Natural killer cell treated with Interleukin-12 subunit alpha and Interleukin-12 subunit beta and Interleukin-15 and Interleukin-18, amount 100 ng/mL, for 72 hours (primary cell): ENCODE measurements around the gene ALB. TPM values are rescaled to one million over a fixed set of nuclear protein-coding genes. Genes with fewer than 3 reads are reported as not detected.

Experiments
- ATAC-seq, 2 donors: fragments of 150-1000 bp; cut with Tn5 transposase in 1 of 2; sonication (Bioruptor Pico), chemical (Tn5 transposase) in 1 of 2; 2 replicates each; pipeline ENCODE4 v1.10.0; 2021
- DNase-seq: peaks from one replicate; pipeline ENCODE4 v3.0.0; 2022; ENCODE audit warnings: low spot score
- H3K27ac Mint-ChIP-seq, 2 donors: 1 replicate in 1 of 2; 2 replicates in 1 of 2; pipeline ENCODE4 v1.8.0; 2022; ENCODE audit warnings: mixed read lengths in 2 of 2, mild to moderate bottlenecking in 1 of 2, moderate library complexity in 1 of 2
- H3K27me3 Mint-ChIP-seq, 2 donors: 1 replicate in 1 of 2; 2 replicates in 1 of 2; pipeline ENCODE4 v1.8.0; 2022; ENCODE audit warnings: mixed read lengths in 2 of 2
- H3K36me3 Mint-ChIP-seq: one replicate; pipeline ENCODE4 v1.8.0; 2022; ENCODE audit warnings: mixed read lengths
- H3K4me1 Mint-ChIP-seq, 2 donors: 1 replicate in 1 of 2; 2 replicates in 1 of 2; pipeline ENCODE4 v1.8.0; 2022; ENCODE audit warnings: low read depth in 2 of 2, mixed read lengths in 2 of 2, mild to moderate bottlenecking in 1 of 2
- H3K4me3 Mint-ChIP-seq: one replicate; pipeline ENCODE4 v1.8.0; 2022; ENCODE audit warnings: mixed read lengths
- H3K9me3 Mint-ChIP-seq: 2 replicates; pipeline ENCODE4 v1.8.0; 2022; ENCODE audit warnings: mixed read lengths
- total RNA-seq, 2 donors: library from RNA; stranded (reverse); gene quantifications; one replicate each; pipeline ENCODE4 v1.2.3, GENCODE V29; 2022

ALB gene
- total RNA-seq, 2 donors from 2014 or later, result not detected

DNA sequence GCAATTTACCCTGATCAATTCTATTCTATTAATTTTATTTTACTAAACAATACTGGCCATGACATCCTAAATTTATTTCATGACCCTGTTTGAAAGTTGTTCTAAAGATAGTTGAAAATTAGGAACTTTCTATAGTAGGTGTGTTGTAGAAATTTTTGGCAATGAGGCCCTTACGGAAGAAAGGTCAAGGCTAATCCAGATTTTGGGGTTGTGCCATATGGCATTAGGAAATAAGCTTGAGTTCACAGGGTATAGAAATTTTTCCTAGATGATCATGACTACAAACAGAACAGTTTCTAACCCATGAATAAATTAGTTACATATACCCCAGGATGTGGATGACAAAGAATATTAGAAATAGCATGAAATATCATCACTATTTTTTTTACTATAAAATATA is 7.8 kb upstream of the ALB start:
- no peak overlapping the region for H3K4me3 Mint-ChIP-seq
- no peaks in the 10 kb centered on the region for H3K4me1 Mint-ChIP-seq
- H3K27me3 Mint-ChIP-seq, result no peaks in the 10 kb centered on the region
- H3K9me3 Mint-ChIP-seq, result peaks cover 2% of the 10 kb centered on the region
- DNase-seq (no peak), ATAC-seq (no peak)
- H3K27ac Mint-ChIP-seq, result no peak overlapping the region
- no peaks in the 10 kb centered on the region for H3K36me3 Mint-ChIP-seq

DNA sequence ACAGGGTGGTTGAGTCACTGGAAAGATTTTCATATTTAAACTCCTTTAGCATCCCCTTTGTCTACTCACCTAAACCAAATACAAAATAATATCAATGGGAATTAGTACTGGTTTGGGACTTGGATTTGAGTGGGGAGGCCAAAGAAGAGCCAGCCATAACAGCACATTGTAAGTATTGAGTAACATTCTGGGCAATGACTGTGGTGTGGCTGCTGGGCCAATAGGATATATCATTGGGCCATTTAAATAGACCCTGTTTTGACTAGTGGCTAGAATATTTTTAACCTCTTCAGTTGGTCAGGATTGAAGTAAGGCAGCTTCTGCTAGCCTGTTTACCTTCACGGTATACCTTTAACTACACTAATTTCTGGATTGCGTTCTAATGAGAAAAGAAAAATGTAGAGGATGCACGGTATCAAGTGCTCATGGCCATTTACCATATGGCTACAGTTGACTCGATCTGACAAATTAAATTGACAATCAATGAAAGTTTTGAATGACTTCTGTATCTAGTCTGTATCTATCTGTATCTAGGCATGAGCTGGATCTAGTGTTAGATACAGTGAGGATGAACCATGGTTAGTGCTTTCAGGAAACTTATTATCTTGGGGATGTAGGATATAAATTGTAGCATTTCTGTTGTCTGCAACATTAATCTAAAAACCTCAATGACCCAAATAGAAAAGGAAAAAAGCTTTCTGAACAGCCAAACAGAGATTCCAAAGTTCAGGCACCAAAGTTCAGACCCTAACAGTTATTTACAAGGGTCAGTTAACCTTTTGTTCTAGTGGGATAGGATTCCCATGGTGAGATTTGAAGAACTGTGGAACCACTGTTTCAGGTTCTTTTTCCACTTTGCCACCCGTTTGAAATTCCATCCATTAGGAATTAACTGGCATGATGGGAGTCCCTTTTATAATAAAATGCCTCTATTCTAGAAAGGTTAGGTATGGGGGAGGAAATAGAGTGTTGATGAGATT is 6.8 kb upstream of the ALB start:
- Mint-ChIP-seq H3K36me3 (no peaks in the 10 kb centered on the region), H3K4me1 (no peaks in the 10 kb centered on the region), H3K27me3 (no peaks in the 10 kb centered on the region), H3K9me3 (no peaks in the 10 kb centered on the region), H3K4me3 (no peak overlapping the region), H3K27ac (no peak overlapping the region)
- ATAC-seq, result no peak
- DNase-seq, result no peak

DNA sequence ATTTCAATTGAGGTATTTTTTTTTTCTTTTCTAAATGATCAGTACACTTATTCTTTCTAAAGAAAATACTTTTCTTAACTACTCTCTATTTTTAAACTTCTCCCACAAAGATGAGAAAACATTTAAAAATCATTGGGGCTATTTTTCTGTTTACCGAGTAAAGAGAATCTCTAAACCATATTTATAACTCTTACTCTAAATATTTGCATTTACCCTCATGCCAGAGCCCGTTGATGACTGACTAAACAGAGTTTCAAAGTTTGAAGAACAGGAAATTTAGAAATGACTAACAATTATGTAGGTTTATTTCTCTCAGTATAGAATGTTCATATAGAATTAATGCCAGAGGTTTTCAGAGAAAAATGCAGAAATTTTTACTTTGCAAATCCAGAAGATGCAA is 2.7 kb upstream of the ALB start:
- H3K4me3 Mint-ChIP-seq, result no peak overlapping the region
- no peak for DNase-seq
- H3K27ac Mint-ChIP-seq, result no peak overlapping the region
- H3K9me3 Mint-ChIP-seq, result no peaks in the 10 kb centered on the region
- no peaks in the 10 kb centered on the region for H3K36me3 Mint-ChIP-seq
- ATAC-seq, result no peak
- H3K4me1 Mint-ChIP-seq, result no peaks in the 10 kb centered on the region
- no peaks in the 10 kb centered on the region for H3K27me3 Mint-ChIP-seq

DNA sequence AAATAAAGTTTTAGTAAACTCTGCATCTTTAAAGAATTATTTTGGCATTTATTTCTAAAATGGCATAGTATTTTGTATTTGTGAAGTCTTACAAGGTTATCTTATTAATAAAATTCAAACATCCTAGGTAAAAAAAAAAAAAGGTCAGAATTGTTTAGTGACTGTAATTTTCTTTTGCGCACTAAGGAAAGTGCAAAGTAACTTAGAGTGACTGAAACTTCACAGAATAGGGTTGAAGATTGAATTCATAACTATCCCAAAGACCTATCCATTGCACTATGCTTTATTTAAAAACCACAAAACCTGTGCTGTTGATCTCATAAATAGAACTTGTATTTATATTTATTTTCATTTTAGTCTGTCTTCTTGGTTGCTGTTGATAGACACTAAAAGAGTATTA is 370 bp downstream of the ALB start:
- Mint-ChIP-seq H3K4me1 (no peaks in the 10 kb centered on the region), H3K27ac (no peak overlapping the region), H3K36me3 (no peaks in the 10 kb centered on the region), H3K4me3 (no peak overlapping the region), H3K27me3 (no peaks in the 10 kb centered on the region), H3K9me3 (no peaks in the 10 kb centered on the region)
- no peak for DNase-seq
- no peak for ATAC-seq

DNA sequence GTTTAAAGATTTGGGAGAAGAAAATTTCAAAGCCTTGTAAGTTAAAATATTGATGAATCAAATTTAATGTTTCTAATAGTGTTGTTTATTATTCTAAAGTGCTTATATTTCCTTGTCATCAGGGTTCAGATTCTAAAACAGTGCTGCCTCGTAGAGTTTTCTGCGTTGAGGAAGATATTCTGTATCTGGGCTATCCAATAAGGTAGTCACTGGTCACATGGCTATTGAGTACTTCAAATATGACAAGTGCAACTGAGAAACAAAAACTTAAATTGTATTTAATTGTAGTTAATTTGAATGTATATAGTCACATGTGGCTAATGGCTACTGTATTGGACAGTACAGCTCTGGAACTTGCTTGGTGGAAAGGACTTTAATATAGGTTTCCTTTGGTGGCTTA is 1.1 kb downstream of the ALB start:
- Mint-ChIP-seq H3K36me3 (no peaks in the 10 kb centered on the region), H3K9me3 (no peaks in the 10 kb centered on the region), H3K27me3 (no peaks in the 10 kb centered on the region), H3K4me1 (no peaks in the 10 kb centered on the region), H3K27ac (no peak overlapping the region), H3K4me3 (no peak overlapping the region)
- no peak for ATAC-seq
- DNase-seq, result no peak

DNA sequence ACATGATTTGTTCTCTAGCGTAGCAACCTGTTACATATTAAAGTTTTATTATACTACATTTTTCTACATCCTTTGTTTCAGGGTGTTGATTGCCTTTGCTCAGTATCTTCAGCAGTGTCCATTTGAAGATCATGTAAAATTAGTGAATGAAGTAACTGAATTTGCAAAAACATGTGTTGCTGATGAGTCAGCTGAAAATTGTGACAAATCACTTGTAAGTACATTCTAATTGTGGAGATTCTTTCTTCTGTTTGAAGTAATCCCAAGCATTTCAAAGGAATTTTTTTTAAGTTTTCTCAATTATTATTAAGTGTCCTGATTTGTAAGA is 2.4 kb downstream of the ALB start:
- Mint-ChIP-seq H3K36me3 (no peaks in the 10 kb centered on the region), H3K27me3 (no peaks in the 10 kb centered on the region), H3K4me1 (no peaks in the 10 kb centered on the region), H3K9me3 (no peaks in the 10 kb centered on the region), H3K4me3 (no peak overlapping the region), H3K27ac (no peak overlapping the region)
- ATAC-seq (no peak), DNase-seq (no peak)

DNA sequence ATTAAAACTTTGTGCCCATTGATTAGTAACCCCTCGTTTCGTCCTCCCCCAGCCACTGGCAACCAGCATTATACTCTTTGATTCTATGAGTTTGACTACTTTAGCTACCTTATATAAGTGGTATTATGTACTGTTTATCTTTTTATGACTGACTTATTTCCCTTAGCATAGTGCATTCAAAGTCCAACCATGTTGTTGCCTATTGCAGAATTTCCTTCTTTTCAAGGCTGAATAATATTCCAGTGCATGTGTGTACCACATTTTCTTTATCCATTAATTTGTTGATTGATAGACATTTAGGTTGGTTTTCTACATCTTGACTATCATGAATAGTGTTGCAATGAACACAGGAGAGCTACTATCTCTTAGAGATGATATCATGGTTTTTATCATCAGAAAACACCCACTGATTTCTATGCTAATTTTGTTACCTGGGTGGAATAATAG is 3.2 kb downstream of the ALB start:
- H3K9me3 Mint-ChIP-seq, result no peaks in the 10 kb centered on the region
- ATAC-seq (no peak), DNase-seq (no peak)
- no peaks in the 10 kb centered on the region for H3K36me3 Mint-ChIP-seq
- no peak overlapping the region for H3K4me3 Mint-ChIP-seq
- H3K4me1 Mint-ChIP-seq, result no peaks in the 10 kb centered on the region
- H3K27ac Mint-ChIP-seq, result no peak overlapping the region
- H3K27me3 Mint-ChIP-seq, result no peaks in the 10 kb centered on the region

DNA sequence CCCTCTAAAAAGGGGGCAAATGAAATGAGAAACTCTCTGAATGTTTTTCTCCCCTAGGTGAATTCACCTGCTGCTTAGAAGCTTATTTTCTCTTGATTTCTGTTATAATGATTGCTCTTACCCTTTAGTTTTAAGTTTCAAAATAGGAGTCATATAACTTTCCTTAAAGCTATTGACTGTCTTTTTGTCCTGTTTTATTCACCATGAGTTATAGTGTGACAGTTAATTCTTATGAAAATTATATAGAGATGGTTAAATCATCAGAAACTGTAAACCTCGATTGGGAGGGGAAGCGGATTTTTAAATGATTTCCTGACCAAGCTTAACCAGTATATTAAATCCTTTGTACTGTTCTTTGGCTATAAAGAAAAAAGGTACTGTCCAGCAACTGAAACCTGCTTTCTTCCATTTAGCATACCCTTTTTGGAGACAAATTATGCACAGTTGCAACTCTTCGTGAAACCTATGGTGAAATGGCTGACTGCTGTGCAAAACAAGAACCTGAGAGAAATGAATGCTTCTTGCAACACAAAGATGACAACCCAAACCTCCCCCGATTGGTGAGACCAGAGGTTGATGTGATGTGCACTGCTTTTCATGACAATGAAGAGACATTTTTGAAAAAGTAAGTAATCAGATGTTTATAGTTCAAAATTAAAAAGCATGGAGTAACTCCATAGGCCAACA is 4.2 kb downstream of the ALB start:
- H3K4me3 Mint-ChIP-seq, result no peak overlapping the region
- no peaks in the 10 kb centered on the region for H3K9me3 Mint-ChIP-seq
- H3K36me3 Mint-ChIP-seq, result no peaks in the 10 kb centered on the region
- ATAC-seq (no peak), DNase-seq (no peak)
- no peaks in the 10 kb centered on the region for H3K27me3 Mint-ChIP-seq
- H3K4me1 Mint-ChIP-seq, result no peaks in the 10 kb centered on the region
- no peak overlapping the region for H3K27ac Mint-ChIP-seq

DNA sequence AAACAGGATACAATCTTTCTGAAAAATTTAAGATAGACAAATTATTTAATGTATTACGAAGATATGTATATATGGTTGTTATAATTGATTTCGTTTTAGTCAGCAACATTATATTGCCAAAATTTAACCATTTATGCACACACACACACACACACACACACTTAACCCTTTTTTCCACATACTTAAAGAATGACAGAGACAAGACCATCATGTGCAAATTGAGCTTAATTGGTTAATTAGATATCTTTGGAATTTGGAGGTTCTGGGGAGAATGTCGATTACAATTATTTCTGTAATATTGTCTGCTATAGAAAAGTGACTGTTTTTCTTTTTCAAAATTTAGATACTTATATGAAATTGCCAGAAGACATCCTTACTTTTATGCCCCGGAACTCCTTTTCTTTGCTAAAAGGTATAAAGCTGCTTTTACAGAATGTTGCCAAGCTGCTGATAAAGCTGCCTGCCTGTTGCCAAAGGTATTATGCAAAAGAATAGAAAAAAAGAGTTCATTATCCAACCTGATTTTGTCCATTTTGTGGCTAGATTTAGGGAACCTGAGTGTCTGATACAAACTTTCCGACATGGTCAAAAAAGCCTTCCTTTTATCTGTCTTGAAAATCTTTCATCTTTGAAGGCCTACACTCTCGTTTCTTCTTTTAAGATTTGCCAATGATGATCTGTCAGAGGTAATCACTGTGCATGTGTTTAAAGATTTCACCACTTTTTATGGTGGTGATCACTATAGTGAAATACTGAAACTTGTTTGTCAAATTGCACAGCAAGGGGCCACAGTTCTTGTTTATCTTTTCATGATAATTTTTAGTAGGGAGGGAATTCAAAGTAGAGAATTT is 5.2 kb downstream of the ALB start:
- Mint-ChIP-seq H3K27me3 (no peaks in the 10 kb centered on the region), H3K4me1 (no peaks in the 10 kb centered on the region), H3K36me3 (no peaks in the 10 kb centered on the region), H3K9me3 (no peaks in the 10 kb centered on the region), H3K4me3 (no peak overlapping the region), H3K27ac (no peak overlapping the region)
- DNase-seq (no peak), ATAC-seq (no peak)

DNA sequence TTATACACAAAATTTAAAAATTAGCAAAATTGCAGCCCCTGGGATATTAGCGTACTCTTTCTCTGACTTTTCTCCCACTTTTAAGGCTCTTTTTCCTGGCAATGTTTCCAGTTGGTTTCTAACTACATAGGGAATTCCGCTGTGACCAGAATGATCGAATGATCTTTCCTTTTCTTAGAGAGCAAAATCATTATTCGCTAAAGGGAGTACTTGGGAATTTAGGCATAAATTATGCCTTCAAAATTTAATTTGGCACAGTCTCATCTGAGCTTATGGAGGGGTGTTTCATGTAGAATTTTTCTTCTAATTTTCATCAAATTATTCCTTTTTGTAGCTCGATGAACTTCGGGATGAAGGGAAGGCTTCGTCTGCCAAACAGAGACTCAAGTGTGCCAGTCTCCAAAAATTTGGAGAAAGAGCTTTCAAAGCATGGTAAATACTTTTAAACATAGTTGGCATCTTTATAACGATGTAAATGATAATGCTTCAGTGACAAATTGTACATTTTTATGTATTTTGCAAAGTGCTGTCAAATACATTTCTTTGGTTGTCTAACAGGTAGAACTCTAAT is 6.0 kb downstream of the ALB start:
- H3K36me3 Mint-ChIP-seq, result no peaks in the 10 kb centered on the region
- no peaks in the 10 kb centered on the region for H3K9me3 Mint-ChIP-seq
- H3K27ac Mint-ChIP-seq, result no peak overlapping the region
- no peak overlapping the region for H3K4me3 Mint-ChIP-seq
- no peaks in the 10 kb centered on the region for H3K27me3 Mint-ChIP-seq
- H3K4me1 Mint-ChIP-seq, result no peaks in the 10 kb centered on the region
- ATAC-seq, result no peak
- no peak for DNase-seq

DNA sequence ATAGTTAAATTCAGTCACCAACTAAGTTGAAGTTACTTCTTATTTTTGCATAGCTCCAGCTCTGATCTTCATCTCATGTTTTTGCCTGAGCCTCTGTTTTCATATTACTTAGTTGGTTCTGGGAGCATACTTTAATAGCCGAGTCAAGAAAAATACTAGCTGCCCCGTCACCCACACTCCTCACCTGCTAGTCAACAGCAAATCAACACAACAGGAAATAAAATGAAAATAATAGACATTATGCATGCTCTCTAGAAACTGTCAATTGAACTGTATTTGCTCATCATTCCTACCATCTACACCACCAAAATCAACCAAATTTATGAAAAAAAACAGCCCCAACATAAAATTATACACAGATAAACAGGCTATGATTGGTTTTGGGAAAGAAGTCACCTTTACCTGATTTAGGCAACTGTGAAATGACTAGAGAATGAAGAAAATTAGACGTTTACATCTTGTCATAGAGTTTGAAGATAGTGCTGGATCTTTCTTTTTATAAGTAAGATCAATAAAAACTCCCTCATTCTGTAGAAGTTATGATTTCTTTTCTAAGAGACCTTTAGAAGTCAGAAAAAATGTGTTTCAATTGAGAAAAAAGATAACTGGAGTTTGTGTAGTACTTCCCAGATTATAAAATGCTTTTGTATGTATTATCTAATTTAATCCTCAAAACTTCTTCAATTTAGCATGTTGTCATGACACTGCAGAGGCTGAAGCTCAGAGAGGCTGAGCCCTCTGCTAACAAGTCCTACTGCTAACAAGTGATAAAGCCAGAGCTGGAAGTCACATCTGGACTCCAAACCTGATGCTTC is 7.0 kb downstream of the ALB start:
- Mint-ChIP-seq H3K36me3 (no peaks in the 10 kb centered on the region), H3K4me3 (no peak overlapping the region), H3K9me3 (no peaks in the 10 kb centered on the region), H3K27ac (no peak overlapping the region), H3K4me1 (no peaks in the 10 kb centered on the region), H3K27me3 (no peaks in the 10 kb centered on the region)
- ATAC-seq, result no peak
- DNase-seq, result no peak

DNA sequence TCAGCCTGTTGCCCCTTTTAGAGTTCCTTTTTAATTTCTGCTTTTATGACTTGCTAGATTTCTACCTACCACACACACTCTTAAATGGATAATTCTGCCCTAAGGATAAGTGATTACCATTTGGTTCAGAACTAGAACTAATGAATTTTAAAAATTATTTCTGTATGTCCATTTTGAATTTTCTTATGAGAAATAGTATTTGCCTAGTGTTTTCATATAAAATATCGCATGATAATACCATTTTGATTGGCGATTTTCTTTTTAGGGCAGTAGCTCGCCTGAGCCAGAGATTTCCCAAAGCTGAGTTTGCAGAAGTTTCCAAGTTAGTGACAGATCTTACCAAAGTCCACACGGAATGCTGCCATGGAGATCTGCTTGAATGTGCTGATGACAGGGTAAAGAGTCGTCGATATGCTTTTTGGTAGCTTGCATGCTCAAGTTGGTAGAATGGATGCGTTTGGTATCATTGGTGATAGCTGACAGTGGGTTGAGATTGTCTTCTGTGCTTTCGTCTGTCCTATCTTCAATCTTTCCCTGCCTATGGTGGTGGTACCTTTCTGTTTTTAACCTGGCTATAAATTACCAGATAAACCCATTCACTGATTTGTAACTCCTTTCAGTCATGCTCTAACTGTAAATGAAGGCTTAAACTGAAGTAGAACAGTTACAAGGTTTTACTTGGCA is 7.8 kb downstream of the ALB start:
- no peaks in the 10 kb centered on the region for H3K9me3 Mint-ChIP-seq
- ATAC-seq (no peak), DNase-seq (no peak)
- H3K27me3 Mint-ChIP-seq, result no peaks in the 10 kb centered on the region
- H3K27ac Mint-ChIP-seq, result no peak overlapping the region
- no peaks in the 10 kb centered on the region for H3K36me3 Mint-ChIP-seq
- H3K4me1 Mint-ChIP-seq, result no peaks in the 10 kb centered on the region
- no peak overlapping the region for H3K4me3 Mint-ChIP-seq
